Measurements from ENCODE around the gene CADM3.

CADM3 gene

DNA sequence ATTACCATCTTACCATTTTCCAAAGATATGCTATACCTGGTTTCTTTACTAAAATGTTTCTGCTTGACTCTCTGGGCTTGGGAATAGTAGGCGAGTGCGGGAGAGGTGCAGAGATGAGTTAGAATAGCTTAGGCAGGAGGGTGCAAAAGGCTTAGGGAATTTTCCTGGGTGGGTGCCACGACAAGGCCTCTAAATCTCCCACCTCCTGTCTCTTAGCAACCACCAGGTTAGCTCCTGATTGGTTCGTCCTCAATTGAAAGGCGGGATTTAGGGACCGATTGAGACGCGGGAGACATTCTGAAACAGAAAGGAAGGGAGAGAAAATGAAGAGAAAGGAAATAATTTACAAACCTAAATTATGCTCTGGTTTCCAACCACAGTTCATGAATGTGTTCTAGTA is 36.4 kb downstream of the CADM3 start:
- no peak for DNase-seq
- Mint-ChIP-seq H3K4me1 (ENCODE audit: low read depth) (peaks cover 18% of the 10 kb centered on the region), H3K36me3 (ENCODE audit: low read depth) (no peaks in the 10 kb centered on the region), H3K27me3 (peaks cover 82% of the 10 kb centered on the region), H3K27ac (peak overlapping the region; percentile 34), H3K9me3 (no peaks in the 10 kb centered on the region), H3K4me3 (no peak overlapping the region)

DNA sequence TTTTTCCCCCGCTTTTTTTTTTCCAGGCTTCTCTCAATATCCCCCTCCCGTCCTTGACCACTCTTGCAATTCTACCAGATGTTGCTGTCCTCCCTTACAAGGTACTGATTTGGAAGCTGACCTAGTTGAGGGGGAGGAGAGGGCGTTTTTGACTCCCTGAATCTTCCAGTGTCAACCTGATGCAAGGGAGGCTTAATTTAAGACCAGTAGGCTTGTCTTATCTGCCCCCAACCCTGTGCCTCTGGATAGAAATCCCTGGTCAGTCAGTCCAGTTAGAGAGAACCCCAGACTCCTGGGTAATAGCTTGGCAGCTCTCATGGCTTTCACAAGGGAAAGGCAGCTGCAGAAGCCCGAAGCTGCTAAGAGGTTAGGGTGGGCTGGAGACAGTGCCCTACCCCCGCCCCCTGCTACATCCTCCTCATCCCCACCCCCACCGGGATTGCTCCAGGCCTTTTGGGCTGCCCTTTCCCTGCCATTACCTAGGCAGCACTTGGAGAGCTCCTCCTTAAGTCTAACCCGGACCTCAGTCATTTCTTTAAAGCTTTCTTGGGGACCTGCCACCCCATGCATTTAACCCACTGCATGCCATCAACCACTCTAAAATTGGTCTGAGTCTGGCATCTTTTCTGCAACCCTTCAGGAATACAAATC is 36.9 kb downstream of the CADM3 start:
- Mint-ChIP-seq H3K27me3 (peaks cover 82% of the 10 kb centered on the region), H3K36me3 (ENCODE audit: low read depth) (no peaks in the 10 kb centered on the region), H3K4me3 (no peak overlapping the region)

DNA sequence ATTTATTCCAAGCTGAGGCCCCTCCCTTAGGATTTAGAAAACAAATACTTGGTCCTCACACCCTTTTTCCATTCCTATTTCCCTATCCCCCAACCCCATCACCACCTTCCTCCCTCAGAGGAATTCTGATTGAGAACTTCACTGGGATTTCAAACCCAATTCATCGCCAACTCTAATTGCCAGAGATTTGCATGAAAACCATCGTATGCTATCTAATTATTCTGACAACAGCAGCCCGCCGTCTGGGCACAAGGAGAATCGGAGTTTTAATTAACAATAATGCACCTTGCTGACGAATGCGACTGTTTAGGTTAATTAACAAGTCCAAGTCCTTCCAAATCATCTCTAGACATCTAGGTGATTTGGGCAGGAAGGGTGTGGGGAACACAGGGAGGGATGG is 37.6 kb downstream of the CADM3 start:
- peaks cover 18% of the 10 kb centered on the region for H3K4me1 Mint-ChIP-seq (ENCODE audit: low read depth)
- DNase-seq = no peak
- peaks cover 81% of the 10 kb centered on the region for H3K27me3 Mint-ChIP-seq
- H3K9me3 Mint-ChIP-seq = no peaks in the 10 kb centered on the region
- H3K36me3 Mint-ChIP-seq (ENCODE audit: low read depth) = no peaks in the 10 kb centered on the region
- H3K4me3 Mint-ChIP-seq = no peak overlapping the region
- no peak overlapping the region for H3K27ac Mint-ChIP-seq

More for the DNA sequence above, 36.9 kb downstream of the CADM3 start:
- no peak for DNase-seq
- H3K9me3 Mint-ChIP-seq = no peaks in the 10 kb centered on the region
- H3K4me1 Mint-ChIP-seq (ENCODE audit: low read depth) = peaks cover 18% of the 10 kb centered on the region
- no peak overlapping the region for H3K27ac Mint-ChIP-seq

DNA sequence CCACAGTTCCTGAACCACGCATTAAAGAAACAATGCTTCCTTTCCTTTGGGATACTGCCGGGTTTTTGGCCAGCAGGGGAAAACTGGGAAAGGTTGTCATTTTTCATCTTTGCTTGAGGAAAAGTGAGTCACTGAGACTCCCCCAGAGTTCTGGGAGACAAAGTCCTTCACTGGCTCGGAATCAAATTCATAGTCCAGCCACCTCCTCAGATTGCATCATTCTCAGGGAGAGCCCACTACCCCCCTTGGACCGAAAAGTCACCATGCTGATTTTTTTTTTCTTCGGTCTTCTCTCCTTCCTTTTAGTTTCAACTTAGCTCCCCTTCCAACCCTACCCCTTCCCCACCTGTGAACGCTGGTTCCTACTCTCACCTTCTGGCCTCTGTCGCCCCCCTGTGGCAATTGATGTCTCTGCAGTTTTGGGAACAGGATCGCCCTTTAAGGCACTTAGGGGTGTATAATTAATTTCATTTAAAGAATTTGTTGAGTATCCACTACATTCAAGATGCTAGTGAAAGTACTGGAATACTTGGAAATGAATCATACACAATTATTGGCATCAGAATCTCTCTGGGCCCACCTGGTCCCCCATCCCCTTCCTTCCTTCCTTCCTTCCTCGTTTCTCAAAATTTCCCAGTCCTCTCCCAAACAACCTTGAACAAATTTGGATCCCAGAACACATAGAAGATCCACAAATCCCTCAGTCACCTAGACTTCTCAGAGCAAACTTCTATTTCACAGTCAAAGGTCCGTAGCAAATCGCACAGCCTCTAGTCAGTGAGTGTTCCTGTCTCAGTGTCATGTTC is 40.1 kb downstream of the CADM3 start:
- peak; percentile 67 for DNase-seq
- Mint-ChIP-seq H3K4me3 (no peak overlapping the region), H3K9me3 (no peaks in the 10 kb centered on the region), H3K4me1 (ENCODE audit: low read depth) (peaks cover 17% of the 10 kb centered on the region), H3K36me3 (ENCODE audit: low read depth) (no peaks in the 10 kb centered on the region), H3K27me3 (peaks cover 77% of the 10 kb centered on the region), H3K27ac (no peak overlapping the region)

DNA sequence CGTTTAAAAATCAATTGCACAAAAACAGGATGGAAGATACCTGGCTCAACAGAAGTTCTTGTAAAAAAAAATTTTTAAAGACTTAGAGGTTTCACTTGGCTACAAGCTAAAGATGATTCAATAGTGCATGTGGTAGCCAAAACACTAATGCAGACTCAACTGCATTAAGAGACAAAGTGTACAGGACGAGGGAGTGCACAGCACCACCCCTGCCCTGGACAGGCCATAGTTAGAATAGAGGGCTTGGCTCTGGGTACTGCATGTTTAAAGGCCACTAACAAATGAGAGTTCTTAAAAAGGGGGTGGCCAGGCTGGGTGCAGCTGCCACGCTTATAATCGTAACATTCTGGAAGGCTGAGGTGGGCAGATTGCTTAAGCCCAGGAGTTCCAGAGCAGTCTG is 41.2 kb downstream of the CADM3 start:
- H3K27me3 Mint-ChIP-seq = peaks cover 78% of the 10 kb centered on the region
- no peaks in the 10 kb centered on the region for H3K36me3 Mint-ChIP-seq (ENCODE audit: low read depth)
- no peak overlapping the region for H3K4me3 Mint-ChIP-seq
- H3K27ac Mint-ChIP-seq = no peak overlapping the region
- DNase-seq = no peak
- H3K4me1 Mint-ChIP-seq (ENCODE audit: low read depth) = peaks cover 8% of the 10 kb centered on the region
- H3K9me3 Mint-ChIP-seq = no peaks in the 10 kb centered on the region

DNA sequence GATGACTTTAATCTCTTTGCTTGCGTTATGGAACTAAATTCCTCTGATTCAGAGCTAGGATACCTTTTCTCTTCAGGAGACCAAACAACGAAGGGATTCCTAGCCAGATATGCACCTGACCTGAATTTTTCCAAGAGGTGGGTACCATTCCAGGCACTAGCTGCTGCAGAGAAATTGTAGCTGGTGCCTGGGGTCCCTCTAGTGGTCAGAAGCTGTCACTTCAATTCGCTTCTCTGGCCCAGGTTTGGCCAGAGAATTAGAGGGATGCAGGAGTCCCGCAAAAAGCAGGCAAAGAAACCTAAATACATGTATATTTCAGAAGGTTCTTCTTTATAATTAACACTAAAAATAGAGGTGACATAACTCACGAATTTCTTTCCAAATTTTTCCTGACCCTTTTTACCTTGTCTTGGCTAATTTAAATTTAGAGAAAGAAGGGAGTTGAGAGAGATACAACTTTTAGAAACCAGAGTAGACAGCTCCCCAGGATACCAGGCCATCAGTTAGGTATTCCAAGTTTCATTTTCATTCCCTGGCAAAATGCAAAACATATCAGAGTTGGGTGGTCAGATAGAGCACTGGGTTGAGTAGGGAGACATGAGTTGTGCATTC is 42.8 kb downstream of the CADM3 start:
- Mint-ChIP-seq H3K36me3 (ENCODE audit: low read depth) (no peaks in the 10 kb centered on the region), H3K4me1 (ENCODE audit: low read depth) (no peaks in the 10 kb centered on the region), H3K9me3 (no peaks in the 10 kb centered on the region), H3K27ac (no peak overlapping the region), H3K4me3 (no peak overlapping the region), H3K27me3 (peaks cover 76% of the 10 kb centered on the region)
- no peak for DNase-seq

DNA sequence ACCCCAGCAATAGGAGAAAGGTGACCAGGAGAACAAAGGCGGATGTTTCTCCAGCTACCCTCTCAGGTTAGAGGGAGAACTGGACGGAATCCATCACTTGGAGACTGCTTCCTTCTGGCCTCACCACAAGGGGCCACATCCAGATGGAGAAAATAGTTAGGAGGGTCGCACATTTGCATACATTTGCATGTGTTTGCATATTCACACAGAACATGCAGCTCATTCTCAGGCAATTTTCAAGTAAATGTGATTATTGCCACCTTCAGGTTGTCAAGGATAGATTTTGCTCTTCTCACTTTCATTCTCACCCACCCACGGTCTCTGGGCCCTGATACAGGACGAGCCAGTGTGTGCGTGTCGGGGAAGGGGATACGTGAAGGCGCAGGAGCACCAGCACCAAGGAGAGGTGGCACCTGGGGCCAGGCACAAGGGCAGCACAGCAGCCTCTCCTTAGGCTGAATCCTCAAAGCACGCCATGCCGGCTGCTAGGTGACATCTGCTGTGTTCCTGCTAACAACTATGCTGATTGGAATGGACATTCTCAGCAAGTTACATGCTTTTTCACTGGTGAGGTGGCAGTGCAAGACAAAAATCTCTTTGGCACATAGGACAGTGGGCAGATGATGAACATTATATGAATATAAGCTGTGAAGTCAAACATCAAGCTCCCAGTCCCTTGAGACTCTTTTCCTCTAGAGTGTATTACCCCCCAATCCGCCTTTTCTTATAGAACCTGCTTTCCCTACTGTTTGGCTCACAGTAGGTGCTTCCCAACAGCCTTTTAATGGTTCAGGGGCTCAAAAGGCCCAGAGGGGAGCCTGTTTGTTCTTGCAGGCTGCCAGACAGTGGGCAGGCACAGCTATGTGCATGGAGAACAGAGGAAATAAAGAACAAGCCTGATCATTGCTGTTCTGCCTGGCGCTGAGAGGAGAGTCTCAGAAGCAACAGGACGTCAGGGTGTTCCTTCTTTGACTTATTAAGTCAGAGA is 47.5 kb downstream of the CADM3 start:
- Mint-ChIP-seq H3K27me3 (peaks cover 59% of the 10 kb centered on the region), H3K4me3 (no peak overlapping the region), H3K4me1 (ENCODE audit: low read depth) (no peaks in the 10 kb centered on the region), H3K9me3 (no peaks in the 10 kb centered on the region), H3K36me3 (ENCODE audit: low read depth) (no peaks in the 10 kb centered on the region), H3K27ac (no peak overlapping the region)
- no peak for DNase-seq

DNA sequence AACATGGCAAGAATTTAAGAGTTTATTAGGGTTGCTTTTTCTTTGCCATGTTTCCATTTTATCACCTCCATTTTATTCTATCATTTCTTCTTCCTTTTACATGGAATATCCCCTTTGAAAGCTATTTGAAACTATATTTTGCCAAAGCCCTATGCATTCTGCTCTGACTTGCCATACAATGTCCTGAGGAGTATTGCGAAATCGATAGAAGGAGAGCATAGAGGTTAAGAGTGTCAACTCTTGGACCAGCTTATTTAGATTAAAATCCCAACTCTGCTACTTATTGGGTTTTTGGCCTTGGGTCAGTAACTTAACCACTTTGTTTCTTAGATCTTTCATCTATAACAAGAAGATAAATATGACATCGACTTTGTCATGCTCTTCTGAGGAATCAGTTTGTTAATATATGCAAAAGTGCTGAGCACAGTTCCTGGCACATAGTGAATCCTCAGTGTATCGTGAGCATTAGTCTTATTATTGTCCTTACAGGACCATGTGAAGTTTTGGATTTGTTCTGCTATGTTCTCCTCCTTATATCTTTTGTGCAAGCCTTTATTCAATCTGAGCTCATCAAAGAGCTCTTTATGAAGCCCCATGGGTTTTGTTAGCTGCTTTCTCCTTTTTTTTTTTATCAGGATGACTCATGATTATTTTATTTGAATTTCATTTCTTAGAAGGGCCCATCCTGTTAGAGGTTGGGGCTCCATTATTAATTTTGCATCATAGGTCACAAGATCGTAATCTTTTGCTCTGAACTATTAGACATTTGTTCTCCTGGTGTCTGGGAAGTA is 50.9 kb downstream of the CADM3 start:
- H3K27me3 Mint-ChIP-seq = peaks cover 48% of the 10 kb centered on the region
- H3K36me3 Mint-ChIP-seq (ENCODE audit: low read depth) = no peaks in the 10 kb centered on the region
- H3K4me3 Mint-ChIP-seq = no peak overlapping the region
- H3K27ac Mint-ChIP-seq = no peak overlapping the region
- H3K4me1 Mint-ChIP-seq (ENCODE audit: low read depth) = no peaks in the 10 kb centered on the region
- no peak for DNase-seq
- no peaks in the 10 kb centered on the region for H3K9me3 Mint-ChIP-seq

DNA sequence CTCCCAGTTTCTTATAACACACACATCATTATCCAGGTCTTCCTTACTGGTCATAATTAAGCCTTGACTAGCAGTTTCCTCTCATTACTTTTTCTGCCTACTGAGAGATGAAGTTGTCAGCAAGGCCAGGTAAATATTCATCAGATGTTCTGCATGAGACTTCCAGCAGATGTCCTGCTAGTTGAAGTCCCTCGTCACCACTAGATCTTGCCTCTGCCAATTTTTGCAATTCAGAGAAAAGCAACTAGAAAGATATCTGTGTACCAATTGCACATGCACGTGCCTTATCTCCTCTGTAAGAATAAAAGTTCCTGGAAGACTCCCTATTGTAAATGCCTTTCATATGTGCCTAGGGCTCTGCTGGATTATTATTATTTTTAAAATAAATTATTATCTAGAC is 51.6 kb downstream of the CADM3 start:
- H3K36me3 Mint-ChIP-seq (ENCODE audit: low read depth) = no peaks in the 10 kb centered on the region
- DNase-seq = no peak
- no peaks in the 10 kb centered on the region for H3K4me1 Mint-ChIP-seq (ENCODE audit: low read depth)
- no peaks in the 10 kb centered on the region for H3K9me3 Mint-ChIP-seq
- no peak overlapping the region for H3K4me3 Mint-ChIP-seq
- peaks cover 44% of the 10 kb centered on the region for H3K27me3 Mint-ChIP-seq
- no peak overlapping the region for H3K27ac Mint-ChIP-seq

DNA sequence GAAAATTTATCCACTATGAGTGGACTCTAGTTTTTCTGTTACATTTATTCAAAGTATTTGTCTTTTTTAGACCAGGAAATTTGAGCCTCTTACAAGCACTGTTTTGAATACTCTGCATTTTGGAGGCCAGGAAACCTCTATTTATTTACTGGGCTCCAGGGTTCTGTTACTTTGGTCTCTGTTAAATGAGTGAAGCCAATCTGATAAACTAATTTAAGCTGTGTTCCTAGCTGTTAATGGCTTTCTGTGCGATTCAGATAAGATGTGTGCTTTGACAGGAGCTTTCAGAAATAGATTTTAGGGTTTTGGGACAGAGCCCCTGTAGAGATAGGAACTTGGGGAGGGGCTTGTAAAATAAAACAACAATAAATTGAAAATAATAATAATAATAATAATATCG is 57.1 kb downstream of the CADM3 start:
- Mint-ChIP-seq H3K36me3 (ENCODE audit: low read depth) (no peaks in the 10 kb centered on the region), H3K4me1 (ENCODE audit: low read depth) (no peaks in the 10 kb centered on the region), H3K4me3 (no peak overlapping the region), H3K27ac (no peak overlapping the region), H3K27me3 (peaks cover 26% of the 10 kb centered on the region), H3K9me3 (no peaks in the 10 kb centered on the region)
- no peak for DNase-seq

DNA sequence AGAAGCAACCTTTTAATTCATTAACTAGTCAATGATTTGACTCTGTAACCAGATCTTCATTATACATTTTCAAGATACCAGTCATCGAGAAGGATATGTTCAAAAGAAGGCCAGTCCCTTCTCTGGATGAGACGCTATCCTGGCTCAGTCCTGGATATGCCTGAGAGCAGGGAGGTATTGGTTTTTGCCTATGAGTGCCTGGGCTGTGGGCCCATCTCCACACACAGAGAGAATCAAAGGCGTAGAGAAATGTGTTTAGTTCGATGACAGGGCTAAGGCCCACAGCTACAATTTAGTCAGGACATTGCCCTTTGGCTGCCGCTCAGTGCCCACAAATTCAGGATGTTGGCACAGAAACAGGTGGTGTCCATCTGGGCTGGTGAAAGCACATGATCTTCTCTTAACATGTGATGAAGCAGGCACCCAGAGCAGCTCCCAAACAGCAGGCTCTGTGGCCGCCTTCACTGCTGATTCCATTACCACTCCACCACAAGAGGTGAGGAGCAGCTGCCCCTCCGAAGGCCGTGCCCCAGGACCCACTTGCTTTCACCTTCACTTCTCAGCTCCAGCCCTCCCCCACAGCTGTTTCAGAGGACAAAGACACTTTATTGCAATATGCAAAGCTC is 58.0 kb downstream of the CADM3 start:
- H3K36me3 Mint-ChIP-seq (ENCODE audit: low read depth) = no peaks in the 10 kb centered on the region
- peaks cover 22% of the 10 kb centered on the region for H3K27me3 Mint-ChIP-seq
- no peak for DNase-seq
- no peaks in the 10 kb centered on the region for H3K9me3 Mint-ChIP-seq
- no peaks in the 10 kb centered on the region for H3K4me1 Mint-ChIP-seq (ENCODE audit: low read depth)
- H3K4me3 Mint-ChIP-seq = no peak overlapping the region
- H3K27ac Mint-ChIP-seq = no peak overlapping the region

DNA sequence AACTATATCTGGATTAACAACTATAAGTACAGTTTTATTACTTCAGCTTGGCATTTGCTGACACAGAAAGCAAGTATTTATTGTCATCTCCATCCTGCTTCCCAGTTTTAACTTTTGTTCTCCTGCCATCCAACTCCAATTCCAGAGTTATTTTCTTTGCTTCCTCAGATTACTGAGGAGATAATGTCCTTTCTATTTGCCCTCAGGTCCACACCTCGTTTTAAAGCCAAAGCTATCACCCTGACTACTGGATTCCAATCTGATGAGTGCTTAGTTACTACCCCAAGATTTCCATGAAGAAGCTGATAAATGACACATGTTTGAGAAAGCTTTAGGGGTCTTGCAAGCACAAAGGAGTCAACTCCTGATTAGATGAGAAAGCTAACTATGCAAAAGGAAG is 58.5 kb downstream of the CADM3 start:
- Mint-ChIP-seq H3K4me1 (ENCODE audit: low read depth) (no peaks in the 10 kb centered on the region), H3K9me3 (no peaks in the 10 kb centered on the region), H3K36me3 (ENCODE audit: low read depth) (no peaks in the 10 kb centered on the region), H3K4me3 (no peak overlapping the region), H3K27me3 (peaks cover 21% of the 10 kb centered on the region), H3K27ac (no peak overlapping the region)
- DNase-seq = no peak

DNA sequence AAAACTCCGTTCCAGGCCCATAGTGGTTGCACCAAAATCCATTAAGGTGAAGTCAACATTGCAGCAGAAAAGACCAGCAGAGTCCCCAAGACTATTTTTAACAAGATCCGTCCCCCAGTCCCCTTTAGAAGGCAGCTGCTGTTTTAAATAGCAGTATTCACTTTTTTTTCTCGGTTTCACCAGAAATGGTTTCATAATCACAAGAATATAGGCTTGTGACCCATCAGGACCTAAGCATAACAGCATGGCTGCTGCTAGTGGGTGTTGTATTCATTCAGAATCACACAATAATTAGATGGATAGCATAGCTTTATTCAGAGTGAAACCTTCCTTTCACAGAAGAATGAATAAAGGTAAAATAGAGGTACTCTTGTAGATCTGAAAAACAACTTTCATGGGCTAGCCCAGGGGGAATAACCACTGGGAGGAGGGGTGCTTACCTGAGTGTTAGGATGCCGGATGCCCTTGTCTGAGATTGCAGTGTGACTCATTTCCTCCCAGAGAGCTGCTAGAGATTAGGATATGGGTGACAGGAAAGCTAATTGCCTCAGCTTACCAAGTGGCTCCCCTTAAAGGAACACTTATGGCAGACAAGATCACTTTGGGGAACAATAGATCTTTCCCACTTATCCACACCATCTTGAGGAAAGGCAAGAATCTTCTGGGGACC is 68.3 kb downstream of the CADM3 start:
- Mint-ChIP-seq H3K4me3 (no peak overlapping the region), H3K9me3 (no peaks in the 10 kb centered on the region), H3K27ac (no peak overlapping the region), H3K36me3 (ENCODE audit: low read depth) (no peaks in the 10 kb centered on the region), H3K27me3 (peaks cover 25% of the 10 kb centered on the region), H3K4me1 (ENCODE audit: low read depth) (peaks cover 3% of the 10 kb centered on the region)
- DNase-seq = no peak

Measured in activated T-cell treated with anti-CD3 and anti-CD28 coated beads, Interleukin-2, amount 50 U/mL, for 24 hours (primary cell).